Activated CD4-positive, alpha-beta T cell treated with anti-CD3 and anti-CD28 coated beads, Interleukin-2, amount 10 ng/mL, durations not matched to agents 7 days and 5 days (primary cell): ENCODE results near the gene CNFN. TPM values are rescaled to one million over a fixed set of nuclear protein-coding genes. Genes with fewer than 3 reads are reported as not detected.

Experiments used
- CTCF ChIA-PET: fragments of 350-600 bp; sonication (Branson Sonifier 250); formaldehyde crosslinking; loops from one replicate; lab custom pipeline; 2021; ENCODE audit warnings: antibody characterized with exemption; lab: Charles Lee
- POLR2A ChIA-PET: fragments of 350-600 bp; sonication (Branson Sonifier 250); formaldehyde crosslinking; loops from one replicate; lab custom pipeline; 2021; ENCODE audit warnings: antibody characterized with exemption; lab: Charles Lee
- DNase-seq: peaks from one replicate; pipeline ENCODE4 v3.0.0-alpha.2; 2020
- H3K27ac Mint-ChIP-seq: one replicate; pipeline ENCODE4 v1.8.0; 2021; ENCODE audit warnings: mild to moderate bottlenecking, moderate library complexity, mixed read lengths
- H3K27me3 Mint-ChIP-seq: one replicate; pipeline ENCODE4 v1.8.0; 2021; ENCODE audit warnings: mixed read lengths
- H3K36me3 Mint-ChIP-seq: one replicate; pipeline ENCODE4 v1.8.0; 2021; ENCODE audit warnings: low read depth, mixed read lengths
- H3K4me1 Mint-ChIP-seq: one replicate; pipeline ENCODE4 v1.8.0; 2021; ENCODE audit warnings: mixed read lengths
- H3K4me3 Mint-ChIP-seq: one replicate; pipeline ENCODE4 v1.8.0; 2021; ENCODE audit warnings: mild to moderate bottlenecking, moderate library complexity, mixed read lengths
- H3K9me3 Mint-ChIP-seq: one replicate; pipeline ENCODE4 v1.8.0; 2021; ENCODE audit warnings: mixed read lengths
- total RNA-seq, 2 experiments: library from RNA; stranded (reverse); gene quantifications; one replicate each; pipeline ENCODE4 v1.2.3, GENCODE V29; 2021

CNFN gene
- total RNA-seq, 2 experiments from 2014 or later = not detected

- Mint-ChIP-seq H3K4me1 (peaks cover 5% of the 10 kb centered on the region), H3K27ac (no peak overlapping the region), H3K9me3 (no peaks in the 10 kb centered on the region), H3K4me3 (no peak overlapping the region), H3K36me3 (no peaks in the 10 kb centered on the region), H3K27me3 (peaks cover 32% of the 10 kb centered on the region)
- CTCF ChIA-PET = interaction anchor here (0.5 to 1.4 kb wide), 3 partner anchors 15 to 1969 kb away, joined by 3 to 4 read pairs (median 3); no protein-coding TSS in a partner anchor
- POLR2A ChIA-PET = no interaction called here
- DNase-seq = no peak
Measured at GRCh38 chr19:42388851-42389489, 1.1 kb downstream of the CNFN start.

GRCh38 chr19:42386974-42387707 is 3.0 kb downstream of the CNFN start:
- ChIA-PET POLR2A (interaction anchor here (0.6 kb wide), 1 partner anchor 159 kb away, joined by 3 read pairs; no protein-coding TSS in a partner anchor), CTCF (interaction anchor here (1.0 to 1.2 kb wide), 2 partner anchors 13 to 151 kb away, joined by 3 read pairs; no protein-coding TSS in a partner anchor)
- DNase-seq = peak; percentile 70
- peaks cover 5% of the 10 kb centered on the region for H3K4me1 Mint-ChIP-seq
- H3K36me3 Mint-ChIP-seq = no peaks in the 10 kb centered on the region
- H3K27me3 Mint-ChIP-seq = peaks cover 35% of the 10 kb centered on the region
- H3K4me3 Mint-ChIP-seq = peak overlapping the region; percentile 31
- H3K9me3 Mint-ChIP-seq = no peaks in the 10 kb centered on the region
- H3K27ac Mint-ChIP-seq = no peak overlapping the region

GRCh38 chr19:42380155-42380554 is 9.9 kb downstream of the CNFN start:
- Mint-ChIP-seq H3K9me3 (no peaks in the 10 kb centered on the region), H3K27me3 (peaks cover 10% of the 10 kb centered on the region), H3K36me3 (no peaks in the 10 kb centered on the region), H3K27ac (no peak overlapping the region), H3K4me1 (no peaks in the 10 kb centered on the region), H3K4me3 (no peak overlapping the region)
- CTCF ChIA-PET = interaction anchor here (1.0 to 2.9 kb wide), 2 partner anchors 16 to 20 kb away, joined by 3 to 8 read pairs; no protein-coding TSS in a partner anchor
- POLR2A ChIA-PET = no interaction called here
- DNase-seq = no peak

- CTCF ChIA-PET = interaction anchor here (0.6 to 2.9 kb wide), 4 partner anchors 18 to 546 kb away, joined by 3 to 8 read pairs (median 3); no protein-coding TSS in a partner anchor
- H3K9me3 Mint-ChIP-seq = no peaks in the 10 kb centered on the region
Measured at GRCh38 chr19:42378225-42379215, 11.6 kb downstream of the CNFN start.

GRCh38 chr19:42376177-42376555 is 13.9 kb downstream of the CNFN start:
- peaks cover 2% of the 10 kb centered on the region for H3K27me3 Mint-ChIP-seq
- no peaks in the 10 kb centered on the region for H3K36me3 Mint-ChIP-seq
- H3K4me3 Mint-ChIP-seq = no peak overlapping the region
- no peaks in the 10 kb centered on the region for H3K4me1 Mint-ChIP-seq
- ChIA-PET CTCF (no interaction called here), POLR2A (no interaction called here)
- H3K9me3 Mint-ChIP-seq = no peaks in the 10 kb centered on the region
- no peak for DNase-seq
- H3K27ac Mint-ChIP-seq = no peak overlapping the region

More at GRCh38 chr19:42378225-42379215, 11.6 kb downstream of the CNFN start:
- peaks cover 10% of the 10 kb centered on the region for H3K27me3 Mint-ChIP-seq
- H3K27ac Mint-ChIP-seq = no peak overlapping the region
- no peak overlapping the region for H3K4me3 Mint-ChIP-seq
- no peaks in the 10 kb centered on the region for H3K4me1 Mint-ChIP-seq
- DNase-seq = no peak
- POLR2A ChIA-PET = no interaction called here
- H3K36me3 Mint-ChIP-seq = no peaks in the 10 kb centered on the region

- no peaks in the 10 kb centered on the region for H3K4me1 Mint-ChIP-seq
- H3K27me3 Mint-ChIP-seq = no peaks in the 10 kb centered on the region
- POLR2A ChIA-PET = no interaction called here
- DNase-seq = no peak
- no peak overlapping the region for H3K27ac Mint-ChIP-seq
- H3K9me3 Mint-ChIP-seq = no peaks in the 10 kb centered on the region
- CTCF ChIA-PET = no interaction called here
- no peak overlapping the region for H3K4me3 Mint-ChIP-seq
- H3K36me3 Mint-ChIP-seq = no peaks in the 10 kb centered on the region
Measured at GRCh38 chr19:42375415-42376176, 14.5 kb downstream of the CNFN start.

GRCh38 chr19:42374826-42375376 is 15.2 kb downstream of the CNFN start:
- no peaks in the 10 kb centered on the region for H3K36me3 Mint-ChIP-seq
- no peak overlapping the region for H3K4me3 Mint-ChIP-seq
- H3K27ac Mint-ChIP-seq = no peak overlapping the region
- ChIA-PET POLR2A (no interaction called here), CTCF (no interaction called here)
- DNase-seq = no peak
- H3K9me3 Mint-ChIP-seq = no peaks in the 10 kb centered on the region
- no peaks in the 10 kb centered on the region for H3K4me1 Mint-ChIP-seq
- no peaks in the 10 kb centered on the region for H3K27me3 Mint-ChIP-seq

GRCh38 chr19:42370626-42371175 is 19.4 kb downstream of the CNFN start:
- Mint-ChIP-seq H3K27ac (no peak overlapping the region), H3K9me3 (no peaks in the 10 kb centered on the region), H3K36me3 (no peaks in the 10 kb centered on the region), H3K27me3 (no peaks in the 10 kb centered on the region), H3K4me1 (no peaks in the 10 kb centered on the region), H3K4me3 (no peak overlapping the region)
- POLR2A ChIA-PET = no interaction called here
- CTCF ChIA-PET = interaction anchor here (0.7 to 1.3 kb wide), 2 partner anchors 11 to 664 kb away, joined by 3 to 4 read pairs; no protein-coding TSS in a partner anchor
- DNase-seq = no peak

- no peak for DNase-seq
- no peaks in the 10 kb centered on the region for H3K27me3 Mint-ChIP-seq
- H3K36me3 Mint-ChIP-seq = no peaks in the 10 kb centered on the region
- no peaks in the 10 kb centered on the region for H3K4me1 Mint-ChIP-seq
- POLR2A ChIA-PET = no interaction called here
- no peak overlapping the region for H3K27ac Mint-ChIP-seq
- H3K9me3 Mint-ChIP-seq = no peaks in the 10 kb centered on the region
- CTCF ChIA-PET = no interaction called here
- no peak overlapping the region for H3K4me3 Mint-ChIP-seq
Measured at GRCh38 chr19:42370068-42370520, 20.0 kb downstream of the CNFN start.

GRCh38 chr19:42369433-42370067 is 20.5 kb downstream of the CNFN start:
- Mint-ChIP-seq H3K4me1 (no peaks in the 10 kb centered on the region), H3K9me3 (no peaks in the 10 kb centered on the region), H3K27ac (no peak overlapping the region), H3K36me3 (no peaks in the 10 kb centered on the region), H3K4me3 (no peak overlapping the region), H3K27me3 (no peaks in the 10 kb centered on the region)
- no peak for DNase-seq
- CTCF ChIA-PET = no interaction called here
- POLR2A ChIA-PET = interaction anchor here (0.5 kb wide), 1 partner anchor 49 kb away, joined by 3 read pairs; no protein-coding TSS in a partner anchor

GRCh38 chr19:42368765-42369164 is 21.3 kb downstream of the CNFN start:
- CTCF ChIA-PET = no interaction called here

More at GRCh38 chr19:42368765-42369164, 21.3 kb downstream of the CNFN start:
- Mint-ChIP-seq H3K36me3 (peaks cover 2% of the 10 kb centered on the region), H3K4me1 (no peaks in the 10 kb centered on the region), H3K4me3 (no peak overlapping the region), H3K27me3 (no peaks in the 10 kb centered on the region), H3K27ac (no peak overlapping the region), H3K9me3 (peaks cover 2% of the 10 kb centered on the region)
- DNase-seq = no peak
- POLR2A ChIA-PET = interaction anchor here (0.5 kb wide), 1 partner anchor 48 kb away, joined by 3 read pairs; no protein-coding TSS in a partner anchor
